ENCODE results near the gene C19orf85. TPM values are rescaled to one million over a fixed set of nuclear protein-coding genes. Genes with fewer than 3 reads are reported as not detected.

C19orf85 gene
- total and polyA plus RNA-seq, 4 donors: not detected

DNA sequence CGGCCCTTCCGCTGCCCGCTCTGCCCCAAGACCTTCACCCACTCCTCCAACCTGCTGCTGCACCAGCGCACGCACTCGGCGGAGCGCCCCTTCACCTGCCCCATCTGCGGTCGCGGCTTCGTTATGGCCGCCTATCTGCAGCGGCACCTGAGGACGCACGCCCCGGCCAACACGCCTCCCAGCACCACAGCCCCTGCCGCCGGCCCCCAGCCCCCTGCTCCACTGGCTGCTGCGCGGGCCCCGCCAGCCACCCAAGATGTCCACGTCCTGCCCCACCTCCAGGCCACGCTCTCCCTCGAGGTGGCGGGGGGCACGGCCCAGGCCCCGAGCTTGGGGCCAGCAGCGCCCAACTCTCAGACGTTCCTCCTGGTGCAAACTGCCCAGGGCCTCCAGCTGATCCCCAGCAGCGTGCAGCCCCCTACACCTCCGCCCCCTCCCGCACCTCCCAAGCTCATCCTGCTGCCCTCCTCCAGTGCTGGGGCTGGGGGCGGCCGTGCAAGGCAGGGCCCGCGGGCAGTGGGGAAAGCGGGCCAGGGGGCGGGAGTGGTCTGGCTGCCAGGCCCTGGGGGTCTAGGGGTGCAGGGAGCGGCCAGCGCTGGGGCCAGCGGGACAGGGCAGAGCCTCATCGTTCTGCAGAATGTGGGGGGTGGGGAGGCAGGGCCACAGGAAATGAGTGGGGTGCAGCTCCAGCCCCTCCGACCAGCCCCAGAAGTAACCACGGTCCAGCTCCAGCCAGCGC, 18.6 kb upstream of the C19orf85 start:
- H3K27ac ChIP-seq (ENCODE audit: low read depth in 1 of 2, low read length in 2 of 2): no peak overlapping the region
- TF ChIP-seq, protein P1, sequence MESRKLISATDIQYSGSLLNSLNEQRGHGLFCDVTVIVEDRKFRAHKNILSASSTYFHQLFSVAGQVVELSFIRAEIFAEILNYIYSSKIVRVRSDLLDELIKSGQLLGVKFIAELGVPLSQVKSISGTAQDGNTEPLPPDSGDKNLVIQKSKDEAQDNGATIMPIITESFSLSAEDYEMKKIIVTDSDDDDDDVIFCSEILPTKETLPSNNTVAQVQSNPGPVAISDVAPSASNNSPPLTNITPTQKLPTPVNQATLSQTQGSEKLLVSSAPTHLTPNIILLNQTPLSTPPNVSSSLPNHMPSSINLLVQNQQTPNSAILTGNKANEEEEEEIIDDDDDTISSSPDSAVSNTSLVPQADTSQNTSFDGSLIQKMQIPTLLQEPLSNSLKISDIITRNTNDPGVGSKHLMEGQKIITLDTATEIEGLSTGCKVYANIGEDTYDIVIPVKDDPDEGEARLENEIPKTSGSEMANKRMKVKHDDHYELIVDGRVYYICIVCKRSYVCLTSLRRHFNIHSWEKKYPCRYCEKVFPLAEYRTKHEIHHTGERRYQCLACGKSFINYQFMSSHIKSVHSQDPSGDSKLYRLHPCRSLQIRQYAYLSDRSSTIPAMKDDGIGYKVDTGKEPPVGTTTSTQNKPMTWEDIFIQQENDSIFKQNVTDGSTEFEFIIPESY (IDR thresholded peaks at IDR 0.05): no peak
- TF ChIP-seq HNF4G (IDR thresholded peaks at IDR 0.05): no peak
- H3K4me3 ChIP-seq (ENCODE audit: low read depth in 1 of 3, low read length in 3 of 3): no peak overlapping the region
- 93% methylated on average over 47 of the region's 47 CpGs for WGBS
- no peak for DNase-seq (ENCODE audit: low spot score)
- peaks cover 0 to 11% (median 5%) of the 10 kb centered on the region in 4 donors for H3K36me3 ChIP-seq (ENCODE audit: control insufficient read depth in 4 of 4, insufficient read depth in 3 of 4, low read depth in 1 of 4, low read length in 3 of 4)
- H3K9me3 ChIP-seq (ENCODE audit: control insufficient read depth in 4 of 4, low read length in 3 of 4): no peaks in the 10 kb centered on the region
- H3K27me3 ChIP-seq (ENCODE audit: control insufficient read depth in 4 of 4, insufficient read depth in 4 of 4, low read length in 3 of 4): no peaks in the 10 kb centered on the region
- peaks cover 5 to 22% (median 10%) of the 10 kb centered on the region in 4 donors for H3K4me1 ChIP-seq (ENCODE audit: control insufficient read depth in 4 of 4, insufficient read depth in 4 of 4, low read length in 3 of 4)
- H3K9ac ChIP-seq (ENCODE audit: low read depth in 1 of 2, low read length in 2 of 2): no peak overlapping the region

DNA sequence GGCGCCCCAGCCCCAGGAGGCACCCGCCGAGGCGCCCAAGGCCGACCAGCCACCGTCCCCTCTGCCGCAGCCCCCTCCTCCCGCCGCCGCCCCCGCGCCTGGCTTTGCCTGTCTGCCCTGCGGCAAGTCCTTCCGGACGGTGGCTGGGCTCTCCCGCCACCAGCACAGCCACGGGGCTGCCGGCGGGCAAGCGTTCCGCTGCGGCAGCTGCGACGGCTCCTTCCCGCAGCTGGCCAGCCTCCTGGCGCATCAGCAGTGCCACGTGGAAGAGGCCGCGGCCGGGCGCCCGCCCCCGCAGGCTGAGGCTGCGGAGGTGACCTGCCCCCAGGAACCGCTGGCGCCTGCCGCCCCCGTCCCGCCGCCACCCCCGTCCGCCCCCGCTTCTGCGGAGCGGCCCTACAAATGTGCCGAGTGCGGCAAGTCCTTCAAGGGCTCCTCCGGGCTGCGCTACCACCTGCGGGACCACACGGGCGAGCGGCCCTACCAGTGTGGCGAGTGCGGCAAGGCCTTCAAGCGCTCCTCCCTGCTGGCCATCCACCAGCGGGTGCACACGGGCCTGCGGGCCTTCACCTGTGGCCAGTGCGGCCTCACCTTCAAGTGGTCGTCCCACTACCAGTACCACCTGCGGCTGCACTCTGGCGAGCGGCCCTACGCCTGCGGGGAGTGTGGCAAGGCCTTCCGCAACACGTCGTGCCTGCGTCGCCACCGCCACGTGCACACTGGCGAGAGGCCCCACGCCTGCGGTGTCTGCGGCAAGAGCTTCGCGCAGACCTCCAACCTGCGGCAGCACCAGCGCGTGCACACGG, 17.8 kb upstream of the C19orf85 start:
- TF ChIP-seq FOXA2 (IDR thresholded peaks at IDR 0.05) (no peak), FOXA1 (IDR thresholded peaks at IDR 0.05) (no peak), JUND (IDR thresholded peaks at IDR 0.05) (no peak), EGR1 (IDR thresholded peaks at IDR 0.05; ENCODE audit: low read depth in 2 of 2) (no peak), TAF1 (conservative IDR thresholded peaks at IDR 0.05) (no peak), HNF4G (IDR thresholded peaks at IDR 0.05) (no peak), ATF3 (IDR thresholded peaks at IDR 0.05) (no peak), YY1 (IDR thresholded peaks at IDR 0.05) (no peak), RAD21 (IDR thresholded peaks at IDR 0.05) (no peak), MAX (IDR thresholded peaks at IDR 0.05) (no peak), HNF4A (conservative IDR thresholded peaks at IDR 0.05) (no peak), RXRA (IDR thresholded peaks at IDR 0.05) (no peak), SP1 (IDR thresholded peaks at IDR 0.05) (no peak), GABPA (IDR thresholded peaks at IDR 0.05 in 1 of 2, conservative IDR thresholded peaks at IDR 0.05 in 1 of 2) (no peak), NR2F2 (IDR thresholded peaks at IDR 0.05) (no peak)
- TF ChIP-seq, protein P2, sequence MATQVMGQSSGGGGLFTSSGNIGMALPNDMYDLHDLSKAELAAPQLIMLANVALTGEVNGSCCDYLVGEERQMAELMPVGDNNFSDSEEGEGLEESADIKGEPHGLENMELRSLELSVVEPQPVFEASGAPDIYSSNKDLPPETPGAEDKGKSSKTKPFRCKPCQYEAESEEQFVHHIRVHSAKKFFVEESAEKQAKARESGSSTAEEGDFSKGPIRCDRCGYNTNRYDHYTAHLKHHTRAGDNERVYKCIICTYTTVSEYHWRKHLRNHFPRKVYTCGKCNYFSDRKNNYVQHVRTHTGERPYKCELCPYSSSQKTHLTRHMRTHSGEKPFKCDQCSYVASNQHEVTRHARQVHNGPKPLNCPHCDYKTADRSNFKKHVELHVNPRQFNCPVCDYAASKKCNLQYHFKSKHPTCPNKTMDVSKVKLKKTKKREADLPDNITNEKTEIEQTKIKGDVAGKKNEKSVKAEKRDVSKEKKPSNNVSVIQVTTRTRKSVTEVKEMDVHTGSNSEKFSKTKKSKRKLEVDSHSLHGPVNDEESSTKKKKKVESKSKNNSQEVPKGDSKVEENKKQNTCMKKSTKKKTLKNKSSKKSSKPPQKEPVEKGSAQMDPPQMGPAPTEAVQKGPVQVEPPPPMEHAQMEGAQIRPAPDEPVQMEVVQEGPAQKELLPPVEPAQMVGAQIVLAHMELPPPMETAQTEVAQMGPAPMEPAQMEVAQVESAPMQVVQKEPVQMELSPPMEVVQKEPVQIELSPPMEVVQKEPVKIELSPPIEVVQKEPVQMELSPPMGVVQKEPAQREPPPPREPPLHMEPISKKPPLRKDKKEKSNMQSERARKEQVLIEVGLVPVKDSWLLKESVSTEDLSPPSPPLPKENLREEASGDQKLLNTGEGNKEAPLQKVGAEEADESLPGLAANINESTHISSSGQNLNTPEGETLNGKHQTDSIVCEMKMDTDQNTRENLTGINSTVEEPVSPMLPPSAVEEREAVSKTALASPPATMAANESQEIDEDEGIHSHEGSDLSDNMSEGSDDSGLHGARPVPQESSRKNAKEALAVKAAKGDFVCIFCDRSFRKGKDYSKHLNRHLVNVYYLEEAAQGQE (IDR thresholded peaks at IDR 0.05): no peak
- TF ChIP-seq, protein P1 (IDR thresholded peaks at IDR 0.05): no peak
- TF ChIP-seq, protein P3, sequence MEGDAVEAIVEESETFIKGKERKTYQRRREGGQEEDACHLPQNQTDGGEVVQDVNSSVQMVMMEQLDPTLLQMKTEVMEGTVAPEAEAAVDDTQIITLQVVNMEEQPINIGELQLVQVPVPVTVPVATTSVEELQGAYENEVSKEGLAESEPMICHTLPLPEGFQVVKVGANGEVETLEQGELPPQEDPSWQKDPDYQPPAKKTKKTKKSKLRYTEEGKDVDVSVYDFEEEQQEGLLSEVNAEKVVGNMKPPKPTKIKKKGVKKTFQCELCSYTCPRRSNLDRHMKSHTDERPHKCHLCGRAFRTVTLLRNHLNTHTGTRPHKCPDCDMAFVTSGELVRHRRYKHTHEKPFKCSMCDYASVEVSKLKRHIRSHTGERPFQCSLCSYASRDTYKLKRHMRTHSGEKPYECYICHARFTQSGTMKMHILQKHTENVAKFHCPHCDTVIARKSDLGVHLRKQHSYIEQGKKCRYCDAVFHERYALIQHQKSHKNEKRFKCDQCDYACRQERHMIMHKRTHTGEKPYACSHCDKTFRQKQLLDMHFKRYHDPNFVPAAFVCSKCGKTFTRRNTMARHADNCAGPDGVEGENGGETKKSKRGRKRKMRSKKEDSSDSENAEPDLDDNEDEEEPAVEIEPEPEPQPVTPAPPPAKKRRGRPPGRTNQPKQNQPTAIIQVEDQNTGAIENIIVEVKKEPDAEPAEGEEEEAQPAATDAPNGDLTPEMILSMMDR (IDR thresholded peaks at IDR 0.05; ENCODE audit: low read depth, low read length, missing input control): no peak
- H3K4me1 ChIP-seq (ENCODE audit: control insufficient read depth in 4 of 4, insufficient read depth in 4 of 4, low read length in 3 of 4): peaks cover 9 to 28% (median 15%) of the 10 kb centered on the region in 4 donors
- H3K9me3 ChIP-seq (ENCODE audit: control insufficient read depth in 4 of 4, low read length in 3 of 4): no peaks in the 10 kb centered on the region
- no peak overlapping the region for H3K9ac ChIP-seq (ENCODE audit: low read depth in 1 of 2, low read length in 2 of 2)
- DNase-seq (ENCODE audit: low spot score): no peak
- H3K36me3 ChIP-seq (ENCODE audit: control insufficient read depth in 4 of 4, insufficient read depth in 3 of 4, low read depth in 1 of 4, low read length in 3 of 4): peaks cover 0 to 11% (median 5%) of the 10 kb centered on the region in 4 donors
- H3K27ac ChIP-seq (ENCODE audit: low read depth in 1 of 2, low read length in 2 of 2): no peak overlapping the region
- H3K4me3 ChIP-seq (ENCODE audit: low read depth in 1 of 3, low read length in 3 of 3): no peak overlapping the region
- 95% methylated on average over 83 of the region's 83 CpGs for WGBS
- no peaks in the 10 kb centered on the region for H3K27me3 ChIP-seq (ENCODE audit: control insufficient read depth in 4 of 4, insufficient read depth in 4 of 4, low read length in 3 of 4)

Data from liver (tissue), 9 donors.